HepG2 (cell line): Measurements from ENCODE around the gene COX6A2. TPM values are rescaled to one million over a fixed set of nuclear protein-coding genes. Genes with fewer than 3 reads are reported as not detected.

Experiments used
- ATAC-seq: fragments of 200-7000 bp; cut with Tn5 transposase; 3 replicates; pipeline ENCODE4 v1.9.1; 2020; ENCODE audit warnings: mild to moderate bottlenecking, moderate library complexity
- BruUV-seq: library from RNA; stranded (reverse); fragments of 400-500 nt; replicated peaks from 2 replicates; lab custom pipeline; 2021; lab: Mats Ljungman, UMichigan
- CTCF ChIA-PET: fragments of 300-600 bp; formaldehyde crosslinking; extraction: SDS; loops from one replicate; lab custom pipeline; 2021; ENCODE audit warnings: low total read pairs, inconsistent platforms, low intra/inter-chr PET ratio; lab: Yijun Ruan, JAX
- POLR2A ChIA-PET: fragments of 350-600 bp; sonication (Branson Sonifier 250); formaldehyde crosslinking; loops from one replicate; lab custom pipeline; 2020; ENCODE audit warnings: antibody characterized with exemption, inconsistent platforms; lab: Yijun Ruan, JAX
- DNase-seq: peaks from one replicate; pipeline ENCODE4 v3.0.0-alpha.2; 2015; ENCODE audit warnings: low spot score
- FAIRE-seq: peaks from 3 replicates; lab custom pipeline; 2011; peaks lifted over from hg19 to GRCh38; lab: Jason Lieb, UNC
- H2AFZ ChIP-seq: one replicate; pipeline ENCODE4 v1.6.1; 2011; ENCODE audit warnings: low read length, inconsistent platforms
- H3K27ac ChIP-seq: fragments of 300-600 bp; 3 replicates; pipeline ENCODE4 v1.8.0; 2011; ENCODE audit warnings: mixed run types, mild to moderate bottlenecking, mixed read lengths, low read length, inconsistent platforms; ENCODE audit not compliant: insufficient read depth; ENCODE audit errors: extremely low read length
- H3K27me3 ChIP-seq, 2 experiments: fragments of 200-600 bp in 1 of 2; 2 replicates in 1 of 2; 3 replicates in 1 of 2; pipeline versions ENCODE4 v1.6.0 to v1.8.0; 2011; ENCODE audit warnings: low read length in 2 of 2, mild to moderate bottlenecking in 2 of 2, moderate library complexity in 2 of 2, inconsistent platforms in 1 of 2; ENCODE audit not compliant: insufficient read depth in 2 of 2, control insufficient read depth in 1 of 2
- H3K36me3 ChIP-seq, 2 experiments: fragments of 200-600 bp in 1 of 2; replicated peaks in 1 of 2; 2 replicates in 1 of 2; 3 replicates in 1 of 2; pipeline versions ENCODE4 v1.5.1 to v1.8.0; 2011; ENCODE audit warnings: low read length in 2 of 2, inconsistent platforms in 1 of 2; ENCODE audit not compliant: insufficient read depth in 2 of 2, control insufficient read depth in 1 of 2
- H3K4me1 ChIP-seq: 2 replicates; pipeline ENCODE4 v1.5.1; 2012; ENCODE audit warnings: low read length, inconsistent platforms; ENCODE audit not compliant: insufficient read depth
- H3K4me2 ChIP-seq: 2 replicates; pipeline ENCODE4 v1.6.0; 2011; ENCODE audit warnings: low read depth, low read length, inconsistent platforms
- H3K4me3 ChIP-seq, 3 experiments: fragments of 200-600 bp in 1 of 3; sonication (generic), shearing (Covaris generic) in 1 of 3; replicated peaks in 1 of 3; 2 replicates each; pipeline ENCODE4 v1.5.1; 2011 to 2016; ENCODE audit warnings: low read length in 3 of 3, inconsistent platforms in 2 of 3, low read depth in 2 of 3, mild to moderate bottlenecking in 2 of 3, control low read depth in 1 of 3, mixed read lengths in 1 of 3; ENCODE audit not compliant: insufficient read depth in 1 of 3
- H3K79me2 ChIP-seq: one replicate; pipeline ENCODE4 v1.6.1; 2011; ENCODE audit warnings: low read length, inconsistent platforms; ENCODE audit not compliant: insufficient read depth
- H3K9ac ChIP-seq: 2 replicates; pipeline ENCODE4 v1.6.0; 2011; ENCODE audit warnings: mild to moderate bottlenecking, low read depth, low read length, inconsistent platforms; ENCODE audit not compliant: insufficient read depth
- H3K9me3 ChIP-seq: 2 replicates; pipeline ENCODE4 v1.5.1; 2012; ENCODE audit warnings: mild to moderate bottlenecking, low read length
- H4K20me1 ChIP-seq: 2 replicates; pipeline ENCODE4 v1.6.0; 2011; ENCODE audit warnings: inconsistent platforms, mild to moderate bottlenecking, low read length, moderate library complexity; ENCODE audit not compliant: insufficient read depth
- CHD2 ChIP-seq: IDR thresholded peaks from 2 replicates; pipeline ENCODE4 v1.6.1; 2011; ENCODE audit warnings: low read depth, low read length, improper control_type of control experiment
- E2F2 ChIP-seq: sonication (generic); formaldehyde crosslinking; IDR thresholded peaks from 2 replicates; pipeline ENCODE4 v1.4.0; 2020; ENCODE audit warnings: missing genetic modification reagents, borderline replicate concordance
- E2F5 ChIP-seq: sonication (generic); formaldehyde crosslinking; conservative IDR thresholded peaks from 2 replicates; pipeline ENCODE4 v1.4.0; 2020; ENCODE audit warnings: missing genetic modification reagents
- PRDM15 ChIP-seq: sonication (generic); formaldehyde crosslinking; IDR thresholded peaks from 2 replicates; pipeline ENCODE4 v1.4.0; 2020; ENCODE audit warnings: missing genetic modification reagents
- TEAD3 ChIP-seq: optimal IDR thresholded peaks from 2 replicates; pipeline ENCODE3; 2016; ENCODE audit warnings: borderline replicate concordance
- TFDP2 ChIP-seq: sonication (generic); formaldehyde crosslinking; IDR thresholded peaks from 2 replicates; pipeline ENCODE4 v1.4.0; 2020; ENCODE audit warnings: missing genetic modification reagents
- ZFP82 ChIP-seq: sonication (generic); formaldehyde crosslinking; IDR thresholded peaks from 2 replicates; pipeline ENCODE4 v1.5.1; 2020; ENCODE audit warnings: mild to moderate bottlenecking, missing genetic modification reagents, borderline replicate concordance
- ZNF33B ChIP-seq: sonication (generic); formaldehyde crosslinking; IDR thresholded peaks from 2 replicates; pipeline ENCODE4 v1.5.1; 2020; ENCODE audit warnings: mild to moderate bottlenecking, missing genetic modification reagents
- ZNF687 ChIP-seq: sonication (generic); formaldehyde crosslinking; IDR thresholded peaks from 2 replicates; pipeline ENCODE4 v1.5.1; 2020; ENCODE audit warnings: mild to moderate bottlenecking, missing genetic modification reagents, moderate library complexity
- ZSCAN31 ChIP-seq: sonication (generic); formaldehyde crosslinking; IDR thresholded peaks from 2 replicates; pipeline ENCODE4 v1.5.0; 2020; ENCODE audit warnings: low read depth, mild to moderate bottlenecking, missing genetic modification reagents
- WGBS: methylation state at CpG from one replicate; pipeline ENCODE4 v1.1.6; 2017; ENCODE audit warnings: low lambda C conversion rate; 5-methylcytosine and 5-hydroxymethylcytosine counted together
- in situ Hi-C: cut with HindIII; loops from 2 replicates; pipeline ENCODE4 v1.10.0; 2017; ENCODE audit warnings: low pct_unique_long_range_greater_than_20kb; ENCODE audit not compliant: extremely low pct_ligation_motif_present
- intact Hi-C: fragments of 100-400 bp; cut with micrococcal nuclease; formaldehyde crosslinking; loops from one replicate; pipeline ENCODE4 v1.10.0; 2022; ENCODE audit not compliant: unreplicated experiment
- polyA plus RNA-seq, 8 experiments: library from polyadenylated mRNA; depleted of rRNA in 3 of 8; stranded (reverse) in 7 of 8; unstranded in 1 of 8; fragments of >200 nt; fragmentation: Illumina TruSeq in 4 of 8; extraction: Trizol in 4 of 8; gene quantifications; 2 replicates each; pipeline versions ENCODE4 v1.2.1 to v1.2.3, GENCODE V29; 2011 to 2016; ENCODE audit warnings: low read depth in 4 of 8, missing spikeins in 1 of 8, mixed read lengths in 1 of 8; ENCODE audit not compliant: insufficient read depth in 1 of 8
- total RNA-seq, 5 experiments: library from RNA; depleted of rRNA; stranded (reverse); fragments of >200 nt; fragmentation: Illumina TruSeq; extraction: Trizol; gene quantifications; 2 replicates each; pipeline ENCODE4 v1.2.3, GENCODE V29; 2016; ENCODE audit warnings: low read depth in 1 of 5

COX6A2 gene
- total and polyA plus RNA-seq, 2 of the 13 experiments (the other 11 are each of a cell fraction or from before 2014, with no cell fraction given): not detected

GRCh38 chr16:31458073-31458843, 30.1 kb upstream of the COX6A2 start:
- ATAC-seq (peak; percentile 77), FAIRE-seq (peak; percentile 86), DNase-seq (peak; percentile 95)
- Histone ChIP-seq H3K4me2 (peak overlapping the region; percentile 99), H3K79me2 (peaks cover 38% of the 10 kb centered on the region), H3K27ac (peak overlapping the region; percentile 95), H3K27me3 (no peaks in the 10 kb centered on the region; a peak in 1 of 5 replicates), H3K4me1 (peaks cover 57% of the 10 kb centered on the region), H3K4me3 (peak overlapping the region; percentile 71 to 98 (median 83)), H3K36me3 (peaks cover 16 to 22% of the 10 kb centered on the region in 2 experiments), H4K20me1 (peaks cover 49% of the 10 kb centered on the region), H2AFZ (no peak overlapping the region), H3K9ac (peak overlapping the region; percentile 97), H3K9me3 (no peaks in the 10 kb centered on the region)
- ChIA-PET POLR2A (interaction anchor here (0.7 to 8.3 kb wide), 29 partner anchors 10 to 473 kb away, joined by 3 to 110 read pairs (median 5); partner anchors contain the start of genes FUS, HSD3B7, KAT8 and RUSF1), CTCF (interaction anchor here (0.7 kb wide), 3 partner anchors 16 to 20 kb away, joined by 3 to 4 read pairs (median 3); partner anchors contain the start of gene ZNF843)
- in situ Hi-C loops (loop anchor here (5.0 to 10.0 kb wide), 3 partner anchors 244 to 466 kb away; partner anchors contain the start of gene ZNF267), intact Hi-C loops (loop anchor here (2.0 to 5.0 kb wide), 2 partner anchors 51 to 414 kb away; partner anchors contain the start of genes RUSF1 and ZNF267)
- no TSS peak for BruUV-seq
- under 1% methylated on average over 28 of the region's 42 CpGs for WGBS
- TF ChIP-seq E2F2 (CRISPR knock-in tag) (no peak), ZSCAN31 (CRISPR knock-in tag) (peak; percentile 95; the same call in 1 of the 2 replicates), TFDP2 (CRISPR knock-in tag) (peak; percentile 71), ZFP82 (CRISPR knock-in tag) (no peak), CHD2 (peak; percentile 34; the same call in 1 of the 2 replicates), PRDM15 (no peak), TEAD3 (CRISPR knock-in tag) (peak; percentile 92), ZNF33B (no peak; the same call in 1 of the 2 replicates), ZNF687 (peak; percentile 97), E2F5 (CRISPR knock-in tag) (no peak; the same call in 1 of the 2 replicates)
